ENCODE measurements around the gene NMT1. TPM values are rescaled to one million over a fixed set of nuclear protein-coding genes. Genes with fewer than 3 reads are reported as not detected.

Gene NMT1
- total and polyA plus RNA-seq, 2 of the 13 experiments (the other 11 are each of a cell fraction or from before 2014, with no cell fraction given), result 75.7 to 142 TPM

DNA sequence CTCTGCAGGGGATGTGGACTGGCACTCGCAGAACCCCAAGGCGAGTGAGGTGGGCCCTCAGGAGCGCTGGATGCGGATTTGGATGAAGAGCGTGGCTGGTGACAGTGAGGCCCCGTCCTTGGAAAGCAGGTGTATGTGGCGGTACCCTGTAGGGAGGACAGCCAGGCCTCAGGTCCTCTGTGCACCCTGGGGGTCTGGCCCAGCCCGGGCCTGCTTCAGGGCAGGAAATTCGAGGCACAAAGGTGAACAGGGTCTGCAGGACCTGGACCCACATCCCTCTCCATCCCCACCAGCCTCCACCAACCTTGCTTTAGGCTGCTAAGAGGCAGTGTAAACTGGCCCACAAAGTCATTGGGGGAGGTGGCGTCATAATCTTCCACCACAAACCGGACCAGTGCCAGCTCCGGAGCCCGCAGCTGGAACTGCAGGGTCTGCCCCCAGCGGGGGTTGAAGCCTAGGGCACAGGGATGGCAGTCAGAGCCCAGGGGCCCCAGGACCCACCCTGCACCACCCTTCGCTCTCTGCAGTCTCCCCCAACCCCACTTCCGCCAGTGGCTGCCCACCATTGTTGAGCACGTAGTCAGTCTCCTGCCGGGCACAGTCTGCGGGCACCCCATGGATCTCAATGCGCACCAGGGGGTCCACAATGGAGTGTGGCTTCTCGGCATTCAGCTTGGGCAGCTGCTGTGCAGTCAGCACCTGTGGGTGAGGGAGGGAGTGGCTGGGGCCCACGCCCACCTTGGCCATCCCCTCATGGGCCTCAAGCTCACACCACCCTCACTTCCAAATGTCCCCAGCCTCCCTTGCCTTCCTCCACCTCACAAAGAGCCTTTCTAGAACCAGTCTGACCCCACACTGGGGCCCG, 51.7 kb downstream of the NMT1 start:
- peaks cover 2 to 6% of the 10 kb centered on the region in 2 experiments; a peak in 3 of 5 replicates for H3K36me3 ChIP-seq (replicated peaks in 1 of 2; ENCODE audit: control insufficient read depth in 1 of 2, insufficient read depth in 2 of 2, low read length in 2 of 2)
- H3K27ac ChIP-seq (ENCODE audit: extremely low read length, insufficient read depth, low read length), result no peak overlapping the region
- H2AFZ ChIP-seq (ENCODE audit: low read length), result no peak overlapping the region
- ChIA-PET POLR2A (interaction anchor here (1.0 to 1.5 kb wide), 2 partner anchors 10 to 25 kb away, joined by 3 read pairs; no protein-coding TSS in a partner anchor), CTCF (ENCODE audit: low intra/inter-chr PET ratio, low total read pairs) (interaction anchor here (1.4 kb wide), 1 partner anchor 23 kb away, joined by 3 read pairs; the partner anchor contains the start of gene ACBD4)
- no TSS peak for BruUV-seq (replicated peaks)
- intact Hi-C loops (cut with micrococcal nuclease; ENCODE audit: unreplicated experiment) (no loop called here), in situ Hi-C loops (cut with HindIII; ENCODE audit: extremely low pct_ligation_motif_present, low pct_unique_long_range_greater_than_20kb) (no loop called here)
- no peak overlapping the region for H3K4me2 ChIP-seq (ENCODE audit: low read depth, low read length)
- no peaks in the 10 kb centered on the region for H3K9me3 ChIP-seq (ENCODE audit: low read length)
- no peak overlapping the region for H3K4me3 ChIP-seq (replicated peaks in 1 of 3; ENCODE audit: insufficient read depth in 1 of 3, low read depth in 2 of 3, low read length in 3 of 3)
- H3K27me3 ChIP-seq (ENCODE audit: control insufficient read depth in 1 of 2, insufficient read depth in 2 of 2, low read length in 2 of 2), result no peaks in the 10 kb centered on the region
- WGBS (ENCODE audit: low lambda C conversion rate), result 92% methylated on average over 21 of the region's 23 CpGs
- DNase-seq (ENCODE audit: low spot score), result no peak
- H3K9ac ChIP-seq (ENCODE audit: insufficient read depth, low read depth, low read length), result no peak overlapping the region
- peaks cover 56% of the 10 kb centered on the region for H3K4me1 ChIP-seq (ENCODE audit: insufficient read depth, low read length)
- H4K20me1 ChIP-seq (ENCODE audit: insufficient read depth, low read length), result no peaks in the 10 kb centered on the region
- no peak for FAIRE-seq
- no peak for ATAC-seq
- no peaks in the 10 kb centered on the region for H3K79me2 ChIP-seq (ENCODE audit: insufficient read depth, low read length)
- TF ChIP-seq, protein P1, sequence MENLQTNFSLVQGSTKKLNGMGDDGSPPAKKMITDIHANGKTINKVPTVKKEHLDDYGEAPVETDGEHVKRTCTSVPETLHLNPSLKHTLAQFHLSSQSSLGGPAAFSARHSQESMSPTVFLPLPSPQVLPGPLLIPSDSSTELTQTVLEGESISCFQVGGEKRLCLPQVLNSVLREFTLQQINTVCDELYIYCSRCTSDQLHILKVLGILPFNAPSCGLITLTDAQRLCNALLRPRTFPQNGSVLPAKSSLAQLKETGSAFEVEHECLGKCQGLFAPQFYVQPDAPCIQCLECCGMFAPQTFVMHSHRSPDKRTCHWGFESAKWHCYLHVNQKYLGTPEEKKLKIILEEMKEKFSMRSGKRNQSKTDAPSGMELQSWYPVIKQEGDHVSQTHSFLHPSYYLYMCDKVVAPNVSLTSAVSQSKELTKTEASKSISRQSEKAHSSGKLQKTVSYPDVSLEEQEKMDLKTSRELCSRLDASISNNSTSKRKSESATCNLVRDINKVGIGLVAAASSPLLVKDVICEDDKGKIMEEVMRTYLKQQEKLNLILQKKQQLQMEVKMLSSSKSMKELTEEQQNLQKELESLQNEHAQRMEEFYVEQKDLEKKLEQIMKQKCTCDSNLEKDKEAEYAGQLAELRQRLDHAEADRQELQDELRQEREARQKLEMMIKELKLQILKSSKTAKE (CRISPR knock-in tag; IDR thresholded peaks at IDR 0.05; ENCODE audit: borderline replicate concordance), result no peak
- TF ChIP-seq ZSCAN22 (CRISPR knock-in tag; IDR thresholded peaks at IDR 0.05), result no peak
- TF ChIP-seq TAF1 (CRISPR knock-in tag; IDR thresholded peaks at IDR 0.05), result no peak
- TF ChIP-seq MTF2 (CRISPR knock-in tag; IDR thresholded peaks at IDR 0.05; ENCODE audit: borderline replicate concordance), result no peak
- no peak for TF ChIP-seq CEBPB (IDR thresholded peaks at IDR 0.05; ENCODE audit: borderline replicate concordance, low read depth, low read length)
- no peak for TF ChIP-seq GABPB1 (CRISPR knock-in tag; IDR thresholded peaks at IDR 0.05)
- TF ChIP-seq TBL1XR1 (IDR thresholded peaks at IDR 0.05; ENCODE audit: borderline replicate concordance, low read length, partially characterized antibody), result no peak
- TF ChIP-seq, protein P2, sequence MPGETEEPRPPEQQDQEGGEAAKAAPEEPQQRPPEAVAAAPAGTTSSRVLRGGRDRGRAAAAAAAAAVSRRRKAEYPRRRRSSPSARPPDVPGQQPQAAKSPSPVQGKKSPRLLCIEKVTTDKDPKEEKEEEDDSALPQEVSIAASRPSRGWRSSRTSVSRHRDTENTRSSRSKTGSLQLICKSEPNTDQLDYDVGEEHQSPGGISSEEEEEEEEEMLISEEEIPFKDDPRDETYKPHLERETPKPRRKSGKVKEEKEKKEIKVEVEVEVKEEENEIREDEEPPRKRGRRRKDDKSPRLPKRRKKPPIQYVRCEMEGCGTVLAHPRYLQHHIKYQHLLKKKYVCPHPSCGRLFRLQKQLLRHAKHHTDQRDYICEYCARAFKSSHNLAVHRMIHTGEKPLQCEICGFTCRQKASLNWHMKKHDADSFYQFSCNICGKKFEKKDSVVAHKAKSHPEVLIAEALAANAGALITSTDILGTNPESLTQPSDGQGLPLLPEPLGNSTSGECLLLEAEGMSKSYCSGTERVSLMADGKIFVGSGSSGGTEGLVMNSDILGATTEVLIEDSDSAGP (CRISPR knock-in tag; IDR thresholded peaks at IDR 0.05; ENCODE audit: borderline replicate concordance), result 0 out of 2 replicates have a peak, but pooled peaks have one; percentile 42
- no peak for TF ChIP-seq ZBTB39 (CRISPR knock-in tag; IDR thresholded peaks at IDR 0.05)
- TF ChIP-seq HNRNPL (IDR thresholded peaks at IDR 0.05; ENCODE audit: low read depth, low read length), result 0 out of 2 replicates have a peak, but pooled peaks have one; percentile 41
- no peak for TF ChIP-seq MBD4 (IDR thresholded peaks at IDR 0.05; ENCODE audit: borderline replicate concordance, low read length)
- 0 out of 2 replicates have a peak, but pooled peaks have one; percentile 53 for TF ChIP-seq ZMYM2 (CRISPR knock-in tag; IDR thresholded peaks at IDR 0.05)
- TF ChIP-seq ZNF546 (CRISPR knock-in tag; conservative IDR thresholded peaks at IDR 0.05), result no peak
- no peak for TF ChIP-seq ZZZ3 (CRISPR knock-in tag; IDR thresholded peaks at IDR 0.05; ENCODE audit: borderline replicate concordance)
- no peak for TF ChIP-seq SNAI1 (CRISPR knock-in tag; IDR thresholded peaks at IDR 0.05; ENCODE audit: borderline replicate concordance)
- no peak for TF ChIP-seq ZNF782 (CRISPR knock-in tag; IDR thresholded peaks at IDR 0.05; ENCODE audit: borderline replicate concordance)
- TF ChIP-seq ZNF121 (CRISPR knock-in tag; IDR thresholded peaks at IDR 0.05), result 0 out of 2 replicates have a peak, but pooled peaks have one; percentile 27

Data from HepG2 (cell line).